Measurements from ENCODE around the gene KCNIP4. TPM values are rescaled to one million over a fixed set of nuclear protein-coding genes. Genes with fewer than 3 reads are reported as not detected.

The KCNIP4 gene
- total and polyA plus RNA-seq, 2 of the 8 experiments (the other 6 are each of a cell fraction or from before 2014, with no cell fraction given): 0.06 TPM; not detected in 1

- TF ChIP-seq CHD7 (IDR thresholded peaks at IDR 0.05; ENCODE audit: insufficient replicate concordance, low read length) (no peak), CEBPB (IDR thresholded peaks at IDR 0.05; ENCODE audit: low read depth, low read length) (no peak), TEAD4 (IDR thresholded peaks at IDR 0.05; ENCODE audit: low read depth, low read length) (no peak), JUN (IDR thresholded peaks at IDR 0.05; ENCODE audit: low read depth, low read length) (no peak), SRF (IDR thresholded peaks at IDR 0.05; ENCODE audit: low read depth, low read length) (no peak), NRF1 (IDR thresholded peaks at IDR 0.05; ENCODE audit: low read depth, low read length) (no peak), CBX5 (IDR thresholded peaks at IDR 0.05; ENCODE audit: low read depth, low read length) (no peak), YY1 (IDR thresholded peaks at IDR 0.05; ENCODE audit: low read depth, low read length) (no peak), RXRA (IDR thresholded peaks at IDR 0.05; ENCODE audit: insufficient read depth, low read depth, low read length) (no peak), KDM1A (IDR thresholded peaks at IDR 0.05; ENCODE audit: borderline replicate concordance, low read length) (no peak), SP2 (IDR thresholded peaks at IDR 0.05; ENCODE audit: low read length) (no peak)
- TF ChIP-seq, protein P1, sequence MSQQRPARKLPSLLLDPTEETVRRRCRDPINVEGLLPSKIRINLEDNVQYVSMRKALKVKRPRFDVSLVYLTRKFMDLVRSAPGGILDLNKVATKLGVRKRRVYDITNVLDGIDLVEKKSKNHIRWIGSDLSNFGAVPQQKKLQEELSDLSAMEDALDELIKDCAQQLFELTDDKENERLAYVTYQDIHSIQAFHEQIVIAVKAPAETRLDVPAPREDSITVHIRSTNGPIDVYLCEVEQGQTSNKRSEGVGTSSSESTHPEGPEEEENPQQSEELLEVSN (IDR thresholded peaks at IDR 0.05): no peak
Observed at GRCh38 chr4:21954916-21955315, 6.3 kb upstream of the KCNIP4 start (continued).

All from H1 (cell line).